Adipocyte (in vitro differentiated cells): ENCODE data around the gene MBP.
A peak's percentile ranks its signal among the peaks of the same experiment; 100 is the strongest.

Source experiments
- DNase-seq: peaks from one replicate; pipeline ENCODE4 v3.0.0-alpha.2; 2015; ENCODE audit warnings: low read depth
- H3K27me3 ChIP-seq: replicated peaks from 2 replicates; pipeline ENCODE4 v1.7.0; 2013; ENCODE audit warnings: mild to moderate bottlenecking, low read length, moderate library complexity; ENCODE audit not compliant: control insufficient read depth, insufficient read depth
- H3K36me3 ChIP-seq: 2 replicates; pipeline ENCODE4 v1.7.0; 2013; ENCODE audit warnings: low read length, mild to moderate bottlenecking, moderate library complexity; ENCODE audit not compliant: control insufficient read depth, insufficient read depth, severe bottlenecking
- H3K4me1 ChIP-seq: 2 replicates; pipeline ENCODE4 v1.7.0; 2013; ENCODE audit warnings: mild to moderate bottlenecking, low read length, moderate library complexity; ENCODE audit not compliant: control insufficient read depth, insufficient read depth
- H3K4me3 ChIP-seq: 2 replicates; pipeline ENCODE4 v1.7.0; 2013; ENCODE audit warnings: mild to moderate bottlenecking, low read length, moderate library complexity
- H3K9ac ChIP-seq: 2 replicates; pipeline ENCODE4 v1.7.0; 2013; ENCODE audit warnings: mild to moderate bottlenecking, low read length, moderate library complexity
- H3K9me3 ChIP-seq: 2 replicates; pipeline ENCODE4 v1.7.0; 2013; ENCODE audit warnings: mild to moderate bottlenecking, low read length, moderate library complexity; ENCODE audit not compliant: control insufficient read depth

Gene MBP

GRCh38 chr18:77150588-77150987 lies 18.0 kb upstream of the MBP start:
- H3K36me3 ChIP-seq, result no peaks in the 10 kb centered on the region
- H3K4me3 ChIP-seq, result no peak overlapping the region
- H3K27me3 ChIP-seq, result no peaks in the 10 kb centered on the region
- DNase-seq, result no peak
- H3K9me3 ChIP-seq, result no peaks in the 10 kb centered on the region
- H3K4me1 ChIP-seq, result peaks cover 16% of the 10 kb centered on the region
- peak overlapping the region; percentile 13 for H3K9ac ChIP-seq

- H3K36me3 ChIP-seq, result no peaks in the 10 kb centered on the region
- H3K4me1 ChIP-seq, result peaks cover 16% of the 10 kb centered on the region
- H3K9ac ChIP-seq, result no peak overlapping the region
- H3K9me3 ChIP-seq, result peaks cover 2% of the 10 kb centered on the region
- H3K4me3 ChIP-seq, result no peak overlapping the region
- no peaks in the 10 kb centered on the region for H3K27me3 ChIP-seq
- DNase-seq, result no peak
Observed at GRCh38 chr18:77148289-77148688, 15.7 kb upstream of the MBP start.

- Histone ChIP-seq H3K4me3 (no peak overlapping the region), H3K4me1 (peaks cover 16% of the 10 kb centered on the region), H3K36me3 (no peaks in the 10 kb centered on the region), H3K9me3 (peaks cover 6% of the 10 kb centered on the region), H3K27me3 (no peaks in the 10 kb centered on the region), H3K9ac (no peak overlapping the region)
- no peak for DNase-seq
Observed at GRCh38 chr18:77147418-77147852, 14.9 kb upstream of the MBP start.

GRCh38 chr18:77146249-77147080 lies 13.9 kb upstream of the MBP start:
- H3K4me1 ChIP-seq, result peaks cover 16% of the 10 kb centered on the region
- H3K9ac ChIP-seq, result no peak overlapping the region
- no peaks in the 10 kb centered on the region for H3K36me3 ChIP-seq
- no peaks in the 10 kb centered on the region for H3K27me3 ChIP-seq
- H3K9me3 ChIP-seq, result peaks cover 6% of the 10 kb centered on the region
- no peak for DNase-seq
- H3K4me3 ChIP-seq, result no peak overlapping the region

- Histone ChIP-seq H3K4me3 (no peak overlapping the region), H3K36me3 (no peaks in the 10 kb centered on the region), H3K9ac (no peak overlapping the region), H3K9me3 (peaks cover 6% of the 10 kb centered on the region), H3K27me3 (no peaks in the 10 kb centered on the region), H3K4me1 (peaks cover 8% of the 10 kb centered on the region)
- DNase-seq, result no peak
Observed at GRCh38 chr18:77145364-77145901, 12.8 kb upstream of the MBP start.

- DNase-seq, result no peak
- Histone ChIP-seq H3K27me3 (no peaks in the 10 kb centered on the region), H3K4me1 (peaks cover 2% of the 10 kb centered on the region), H3K9me3 (peaks cover 6% of the 10 kb centered on the region), H3K36me3 (no peaks in the 10 kb centered on the region), H3K4me3 (no peak overlapping the region), H3K9ac (no peak overlapping the region)
Observed at GRCh38 chr18:77144451-77145118, 12.0 kb upstream of the MBP start.

- H3K4me3 ChIP-seq, result no peak overlapping the region
- peaks cover 6% of the 10 kb centered on the region for H3K9me3 ChIP-seq
- H3K4me1 ChIP-seq, result peaks cover 2% of the 10 kb centered on the region
- no peak overlapping the region for H3K9ac ChIP-seq
- no peaks in the 10 kb centered on the region for H3K27me3 ChIP-seq
- DNase-seq, result no peak
- H3K36me3 ChIP-seq, result no peaks in the 10 kb centered on the region
Observed at GRCh38 chr18:77144046-77144445, 11.5 kb upstream of the MBP start.

GRCh38 chr18:77143196-77143595 lies 10.6 kb upstream of the MBP start:
- peaks cover 7% of the 10 kb centered on the region for H3K4me1 ChIP-seq
- H3K9me3 ChIP-seq, result peaks cover 6% of the 10 kb centered on the region
- no peak overlapping the region for H3K9ac ChIP-seq
- H3K4me3 ChIP-seq, result no peak overlapping the region
- no peaks in the 10 kb centered on the region for H3K36me3 ChIP-seq
- no peak for DNase-seq
- H3K27me3 ChIP-seq, result no peaks in the 10 kb centered on the region

GRCh38 chr18:77141401-77142118 lies 9.0 kb upstream of the MBP start:
- Histone ChIP-seq H3K27me3 (no peaks in the 10 kb centered on the region), H3K9ac (no peak overlapping the region), H3K4me1 (peaks cover 7% of the 10 kb centered on the region), H3K9me3 (peaks cover 6% of the 10 kb centered on the region), H3K36me3 (no peaks in the 10 kb centered on the region), H3K4me3 (no peak overlapping the region)
- DNase-seq, result no peak

GRCh38 chr18:77140439-77141109 lies 8.0 kb upstream of the MBP start:
- no peak overlapping the region for H3K4me3 ChIP-seq
- no peaks in the 10 kb centered on the region for H3K36me3 ChIP-seq
- DNase-seq, result no peak

More at GRCh38 chr18:77140439-77141109, 8.0 kb upstream of the MBP start:
- no peak overlapping the region for H3K9ac ChIP-seq
- peaks cover 7% of the 10 kb centered on the region for H3K4me1 ChIP-seq
- H3K27me3 ChIP-seq, result no peaks in the 10 kb centered on the region
- peaks cover 6% of the 10 kb centered on the region for H3K9me3 ChIP-seq
